Endothelial cell of umbilical vein (primary cell): ENCODE data around the gene ZNF423. TPM values are rescaled to one million over a fixed set of nuclear protein-coding genes. Genes with fewer than 3 reads are reported as not detected.

Experiments
- BruUV-seq: library from RNA; stranded (reverse); fragments of 400-500 nt; replicated peaks from 2 replicates; lab custom pipeline; 2021; lab: Mats Ljungman, UMichigan
- CTCF ChIA-PET: fragments of 300-600, 350-600 bp; sonication (Branson Sonifier 250); formaldehyde crosslinking; loops from one replicate; lab custom pipeline; 2021; ENCODE audit warnings: antibody characterized with exemption, inconsistent platforms; lab: Charles Lee
- POLR2A ChIA-PET: fragments of 300-600, 350-600 bp; sonication (Branson Sonifier 250); formaldehyde crosslinking; loops from one replicate; lab custom pipeline; 2021; ENCODE audit warnings: antibody characterized with exemption, inconsistent platforms; lab: Charles Lee
- DNase-seq: peaks from one replicate; pipeline ENCODE4 v3.0.0-alpha.2; 2011; ENCODE audit warnings: low read depth, low spot score
- FAIRE-seq: peaks from 2 replicates; lab custom pipeline; 2011; peaks lifted over from hg19 to GRCh38; lab: Jason Lieb, UNC
- H2AFZ ChIP-seq: 2 replicates; pipeline ENCODE4 v1.6.0; 2012; ENCODE audit warnings: low read depth, low read length, control low read depth, inconsistent platforms
- H3K27ac ChIP-seq: 2 replicates; pipeline ENCODE4 v1.5.1; 2011; ENCODE audit warnings: low read depth, mild to moderate bottlenecking, control low read depth, low read length, moderate library complexity; ENCODE audit not compliant: insufficient read depth
- H3K27me3 ChIP-seq, 2 experiments: 2 replicates each; pipeline versions ENCODE4 v1.6.0 to v1.6.1; 2011; ENCODE audit warnings: low read length in 2 of 2, mixed read lengths in 1 of 2; ENCODE audit not compliant: control insufficient read depth in 2 of 2, insufficient read depth in 2 of 2
- H3K36me3 ChIP-seq, 2 experiments: 2 replicates in 1 of 2; 3 replicates in 1 of 2; pipeline ENCODE4 v1.5.1; 2011; ENCODE audit warnings: low read length in 2 of 2, mild to moderate bottlenecking in 1 of 2, moderate library complexity in 1 of 2; ENCODE audit not compliant: control insufficient read depth in 2 of 2, insufficient read depth in 2 of 2; ENCODE audit errors: extremely low read depth in 1 of 2
- H3K4me1 ChIP-seq: 3 replicates; pipeline ENCODE4 v1.5.1; 2011; ENCODE audit warnings: mild to moderate bottlenecking, low read length; ENCODE audit not compliant: control insufficient read depth, insufficient read depth; ENCODE audit errors: extremely low read depth
- H3K4me2 ChIP-seq: 2 replicates; pipeline ENCODE4 v1.6.1; 2011; ENCODE audit warnings: low read length, control low read depth, mixed read lengths; ENCODE audit not compliant: insufficient read depth
- H3K4me3 ChIP-seq, 3 experiments: fragments of 200-600 bp in 1 of 3; sonication (generic), shearing (Covaris generic) in 1 of 3; replicated peaks in 1 of 3; 2 replicates each; pipeline ENCODE4 v1.5.1; 2011 to 2016; ENCODE audit warnings: control low read depth in 3 of 3, low read length in 3 of 3, mild to moderate bottlenecking in 2 of 3, inconsistent platforms in 1 of 3, low read depth in 1 of 3, moderate library complexity in 1 of 3; ENCODE audit not compliant: insufficient read depth in 1 of 3
- H3K79me2 ChIP-seq: 2 replicates; pipeline ENCODE4 v1.6.0; 2012; ENCODE audit warnings: low read length, inconsistent platforms; ENCODE audit not compliant: control insufficient read depth, insufficient read depth
- H3K9ac ChIP-seq: replicated peaks from 2 replicates; pipeline ENCODE3; 2011; ENCODE audit warnings: low read length, control low read depth; ENCODE audit not compliant: insufficient read depth; ENCODE audit errors: extremely low read depth
- H3K9me1 ChIP-seq: replicated peaks from 3 replicates; pipeline ENCODE4 v1.6.0; 2011; ENCODE audit warnings: mild to moderate bottlenecking, low read length; ENCODE audit not compliant: control insufficient read depth, insufficient read depth; ENCODE audit errors: extremely low read depth
- H3K9me3 ChIP-seq: replicated peaks from 2 replicates; pipeline ENCODE4 v1.5.1; 2012; ENCODE audit warnings: low read length, inconsistent platforms; ENCODE audit not compliant: control insufficient read depth, insufficient read depth
- H4K20me1 ChIP-seq: replicated peaks from 2 replicates; pipeline ENCODE3; 2011; ENCODE audit warnings: mild to moderate bottlenecking, low read length; ENCODE audit not compliant: control insufficient read depth, insufficient read depth; ENCODE audit errors: extremely low read depth
- CTCF ChIP-seq, 2 donors: IDR thresholded peaks; 1 replicate in 1 of 2; 2 replicates in 1 of 2; pipeline ENCODE4 v1.5.1; 2011; ENCODE audit warnings: low read length in 2 of 2, mild to moderate bottlenecking in 2 of 2, moderate library complexity in 2 of 2, control low read depth in 1 of 2, inconsistent platforms in 1 of 2, low read depth in 1 of 2; ENCODE audit not compliant: insufficient read depth in 1 of 2; ENCODE audit errors: extremely low read depth in 1 of 2
- EZH2 ChIP-seq: IDR thresholded peaks from 2 replicates; pipeline ENCODE4 v1.6.1; 2012; ENCODE audit warnings: borderline replicate concordance, low read depth, mild to moderate bottlenecking, moderate library complexity, low read length, inconsistent platforms; ENCODE audit not compliant: severe bottlenecking
- FOS ChIP-seq: IDR thresholded peaks from 2 replicates; pipeline ENCODE4 v1.6.1; 2011; ENCODE audit warnings: mild to moderate bottlenecking, low read length, moderate library complexity, borderline replicate concordance; ENCODE audit not compliant: insufficient read depth
- GATA2 ChIP-seq: IDR thresholded peaks from 2 replicates; pipeline ENCODE4 v1.7.0; 2011; ENCODE audit warnings: low read depth, mild to moderate bottlenecking, moderate library complexity, mixed read lengths, low read length; ENCODE audit not compliant: insufficient read length, insufficient read depth
- JUN ChIP-seq: IDR thresholded peaks from 2 replicates; pipeline ENCODE4 v1.6.1; 2011; ENCODE audit warnings: borderline replicate concordance, low read depth; ENCODE audit not compliant: insufficient read length, insufficient read depth
- MAX ChIP-seq: IDR thresholded peaks from 2 replicates; pipeline ENCODE4 v1.6.1; 2011; ENCODE audit not compliant: insufficient read depth, insufficient read length
- MYC ChIP-seq: IDR thresholded peaks from one replicate; pipeline ENCODE4 v1.6.1; 2011; ENCODE audit warnings: mild to moderate bottlenecking, low read depth, low read length
- POLR2A ChIP-seq: IDR thresholded peaks from 2 replicates; pipeline ENCODE4 v1.6.1; 2012; ENCODE audit warnings: low read depth, mild to moderate bottlenecking, control low read depth, low read length
- POLR2AphosphoS5 ChIP-seq: IDR thresholded peaks from 2 replicates; pipeline ENCODE4 v1.6.1; 2012; ENCODE audit warnings: low read depth, mild to moderate bottlenecking, control low read depth, low read length, moderate library complexity; ENCODE audit not compliant: insufficient read depth
- dilution Hi-C: fragments of 300-500 bp; cut with MboI; formaldehyde crosslinking; loops from one replicate; pipeline ENCODE4 v1.15.0; 2019; ENCODE audit warnings: low sequenced_read_pairs; ENCODE audit not compliant: extremely low pct_ligation_motif_present
- intact Hi-C: fragments of 100-400 bp; cut with micrococcal nuclease; formaldehyde crosslinking; loops from one replicate; pipeline ENCODE4 v1.10.0; 2022
- polyA plus RNA-seq, 4 experiments: library from polyadenylated mRNA; depleted of rRNA in 3 of 4; stranded (reverse) in 3 of 4; unstranded in 1 of 4; fragments of >200 nt; gene quantifications; 2 replicates each; pipeline versions ENCODE4 v1.2.1 to v1.2.3, GENCODE V29; 2011 to 2012; ENCODE audit warnings: missing spikeins in 1 of 4
- total RNA-seq: library from RNA; stranded (reverse); gene quantifications from 2 replicates; pipeline ENCODE4 v1.2.3, GENCODE V29; 2021

Gene ZNF423
- total and polyA plus RNA-seq, 2 donors (not counting 3 experiments of a cell fraction or from before 2014, with no cell fraction given) = 2.2 to 8.1 TPM

GRCh38 chr16:49474741-49475140 is 381.2 kb downstream of the ZNF423 start:
- no peak overlapping the region for H3K27ac ChIP-seq
- dilution Hi-C loops = no loop called here
- no peak for DNase-seq
- H4K20me1 ChIP-seq = no peaks in the 10 kb centered on the region
- H3K9ac ChIP-seq = no peak overlapping the region
- TF ChIP-seq POLR2AphosphoS5 = no peak
- no peak for TF ChIP-seq JUN
- no peak for TF ChIP-seq CTCF (IDR thresholded peaks at IDR 0.05; ENCODE audit: extremely low read depth in 1 of 2, insufficient read depth in 1 of 2, low read depth in 1 of 2, low read length in 2 of 2)
- TF ChIP-seq POLR2A = no peak
- TF ChIP-seq GATA2 = no peak
- TF ChIP-seq FOS = no peak
- no peak for TF ChIP-seq MAX
- TF ChIP-seq MYC = no peak
- TF ChIP-seq EZH2 = no peak
- no peaks in the 10 kb centered on the region for H3K9me1 ChIP-seq
- CTCF ChIA-PET = no interaction called here
- no peaks in the 10 kb centered on the region for H3K4me1 ChIP-seq
- FAIRE-seq = no peak
- no peak overlapping the region for H3K4me2 ChIP-seq
- H3K4me3 ChIP-seq = no peak overlapping the region
- no peaks in the 10 kb centered on the region for H3K79me2 ChIP-seq
- H2AFZ ChIP-seq = no peak overlapping the region
- H3K27me3 ChIP-seq = no peaks in the 10 kb centered on the region
- H3K36me3 ChIP-seq = no peaks in the 10 kb centered on the region
- no peaks in the 10 kb centered on the region for H3K9me3 ChIP-seq
- POLR2A ChIA-PET = no interaction called here
- intact Hi-C loops = no loop called here
- BruUV-seq = no TSS peak
